HPDE6-E6E7 (cell line): ENCODE measurements around the gene PRR12.

ENCODE experiments used
- DNase-seq: peaks from one replicate; pipeline ENCODE4 v3.0.0; 2011; ENCODE audit warnings: missing footprints; ENCODE audit errors: extremely low spot score

PRR12 gene

GRCh38 chr19:49665351-49666119, 74.6 kb downstream of the PRR12 start, which contains the start of the genes BCL2L12 and IRF3:
Gene BCL2L12, plus strand, starts transcription at chr19:49665933. Its CDS starts 760 bp downstream, at chr19:49666693.
Gene IRF3, minus strand, starts transcription at chr19:49665857. Its CDS starts 1,019 bp downstream, at chr19:49664838.
- peak; percentile 97 for DNase-seq

DNA sequence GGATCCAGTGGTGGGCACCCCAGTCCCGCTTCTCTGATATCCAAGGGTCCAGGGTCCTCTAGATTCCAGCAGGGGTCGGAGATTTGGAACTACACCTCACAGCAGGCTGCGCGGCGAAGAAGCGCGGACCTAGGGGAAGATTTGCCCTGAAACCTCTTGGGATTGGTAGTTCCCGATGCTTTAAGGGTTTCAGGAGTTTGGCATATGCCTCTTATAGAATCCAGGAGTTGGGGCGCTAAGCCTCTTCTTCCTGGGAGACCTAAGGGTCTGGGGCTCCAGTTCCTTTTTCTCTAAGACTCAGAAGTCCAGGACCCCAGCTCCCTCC, 75.1 kb downstream of the PRR12 start:
- no peak for DNase-seq

DNA sequence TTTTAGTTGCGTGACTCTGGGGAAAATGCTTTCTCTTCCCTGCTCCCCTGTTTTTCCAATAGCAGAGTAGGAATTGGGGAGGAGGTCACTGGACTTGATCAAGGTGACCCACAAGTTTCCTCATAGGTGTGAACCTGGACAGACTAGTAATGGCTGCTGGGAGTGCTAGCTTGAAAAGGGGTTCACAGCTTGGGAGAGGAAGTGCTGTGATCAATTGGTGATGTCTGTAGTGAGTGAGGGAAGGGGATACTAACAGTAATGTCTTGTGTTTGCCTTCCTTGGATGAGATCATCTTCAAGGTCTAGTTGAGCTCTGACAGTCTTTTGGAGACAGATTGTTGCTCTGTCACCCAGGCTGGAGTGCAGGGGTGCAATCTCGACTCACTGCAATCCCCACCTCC, 76.5 kb downstream of the PRR12 start:
- DNase-seq, result no peak

DNA sequence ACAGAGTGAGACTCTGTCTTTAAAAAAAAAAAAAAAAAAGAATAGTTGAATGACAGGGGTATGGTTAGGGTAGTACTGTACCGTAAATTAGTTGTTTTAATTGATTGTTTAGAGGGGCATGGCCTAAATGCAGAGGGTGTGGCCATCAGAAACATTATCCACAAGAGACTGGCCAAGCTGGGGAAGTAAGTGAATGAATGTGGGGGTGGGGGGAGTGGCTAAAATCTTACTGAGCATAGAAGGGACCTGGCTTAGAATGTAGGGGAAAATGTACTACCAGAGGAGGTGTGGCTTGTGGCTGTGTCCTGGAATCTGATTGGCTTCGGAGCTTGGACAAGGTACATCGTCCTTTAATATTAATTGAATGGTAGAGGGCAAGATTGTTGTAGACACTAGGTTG, 78.5 kb downstream of the PRR12 start:
- DNase-seq, result no peak

GRCh38 chr19:49672131-49672919, 81.3 kb downstream of the PRR12 start:
- no peak for DNase-seq
